Breast epithelium (tissue), 3 donors: ENCODE results near the gene GPBP1L1.

Experiments
- CTCF ChIP-seq, 3 donors: fragments of 450-650 bp; IDR thresholded peaks; one replicate each; pipeline ENCODE4 v1.5.1; 2016 to 2017; ENCODE audit warnings: antibody characterized with exemption in 3 of 3, mild to moderate bottlenecking in 3 of 3, moderate library complexity in 3 of 3
- POLR2A ChIP-seq: fragments of 450-650 bp; IDR thresholded peaks from one replicate; pipeline ENCODE4 v1.6.1; 2016; ENCODE audit warnings: antibody characterized with exemption, mild to moderate bottlenecking, moderate library complexity

- TF ChIP-seq CTCF (IDR thresholded peaks at IDR 0.05) (no peak), POLR2A (no peak)
Observed at GRCh38 chr1:45685308-45686014, 872 bp downstream of the GPBP1L1 start.
